Natural killer cell (primary cell): Measurements from ENCODE around the gene SMPD3. TPM values are rescaled to one million over a fixed set of nuclear protein-coding genes. Genes with fewer than 3 reads are reported as not detected.

Source experiments
- ATAC-seq, 3 donors: fragments of 150-1000 bp in 2 of 3; fragments of 200-7000 bp in 1 of 3; cut with Tn5 transposase; 1 replicate in 1 of 3; 2 replicates in 2 of 3; pipeline ENCODE4 v1.10.0; 2021; ENCODE audit warnings: mild to moderate bottlenecking in 2 of 3, moderate library complexity in 2 of 3
- DNase-seq, 2 donors: peaks; one replicate each; pipeline versions ENCODE4 v3.0.0 to v3.0.0-alpha.2; 2013 to 2021; ENCODE audit warnings: mixed read lengths in 1 of 2
- H3K27ac ChIP-seq: one replicate; pipeline ENCODE4 v1.5.1; 2013; ENCODE audit warnings: mild to moderate bottlenecking, low read length
- H3K27me3 ChIP-seq: one replicate; pipeline ENCODE4 v1.6.1; 2013; ENCODE audit warnings: low read length; ENCODE audit not compliant: control insufficient read depth, insufficient read depth
- H3K36me3 ChIP-seq: one replicate; pipeline ENCODE4 v1.6.1; 2013; ENCODE audit warnings: low read length; ENCODE audit not compliant: control insufficient read depth, insufficient read depth
- H3K4me1 ChIP-seq: one replicate; pipeline ENCODE4 v1.6.1; 2013; ENCODE audit warnings: low read length; ENCODE audit not compliant: control insufficient read depth, insufficient read depth
- H3K4me3 ChIP-seq: one replicate; pipeline ENCODE4 v1.5.1; 2013; ENCODE audit warnings: low read length
- H3K9me3 ChIP-seq: one replicate; pipeline ENCODE4 v1.6.1; 2013; ENCODE audit warnings: low read length; ENCODE audit not compliant: control insufficient read depth, insufficient read depth
- H3K27ac Mint-ChIP-seq, 2 donors: one replicate each; pipeline ENCODE4 v1.8.0; 2022; ENCODE audit warnings: mild to moderate bottlenecking in 2 of 2, mixed read lengths in 2 of 2, moderate library complexity in 1 of 2
- H3K27me3 Mint-ChIP-seq, 2 donors: one replicate each; pipeline ENCODE4 v1.8.0; 2022; ENCODE audit warnings: low read depth in 2 of 2, mixed read lengths in 2 of 2
- H3K36me3 Mint-ChIP-seq: one replicate; pipeline ENCODE4 v1.8.0; 2022; ENCODE audit warnings: mixed read lengths
- H3K4me1 Mint-ChIP-seq, 2 donors: one replicate each; pipeline ENCODE4 v1.8.0; 2022; ENCODE audit warnings: mixed read lengths in 2 of 2
- H3K4me3 Mint-ChIP-seq: one replicate; pipeline ENCODE4 v1.8.0; 2022; ENCODE audit warnings: mild to moderate bottlenecking, moderate library complexity, mixed read lengths
- H3K9me3 Mint-ChIP-seq, 2 donors: one replicate each; pipeline ENCODE4 v1.8.0; 2022; ENCODE audit warnings: mixed read lengths in 2 of 2
- WGBS: methylation state at CpG from one replicate; pipeline ENCODE4 v1.1.7; 2013; ENCODE audit warnings: missing lambda C conversion rate; ENCODE audit not compliant: insufficient coverage; 5-methylcytosine and 5-hydroxymethylcytosine counted together
- intact Hi-C: fragments of 100-400 bp; cut with micrococcal nuclease; formaldehyde crosslinking; loops from one replicate; pipeline ENCODE4 v1.14.2; 2022
- total RNA-seq, 4 donors: library from RNA; stranded (reverse); fragments of 120-200 nt in 1 of 4; gene quantifications; one replicate each; pipeline versions ENCODE4 v1.2.3 to v1.2.4, GENCODE V29; 2013 to 2022
- TF ChIP-seq, protein P1 (sequence below): fragments of 200-600 bp; IDR thresholded peaks from one replicate; pipeline ENCODE4 v1.8.0; 2022; ENCODE audit warnings: antibody characterized with exemption

The SMPD3 gene
- total RNA-seq, 3 donors from 2014 or later (not counting 1 experiment from before 2014, with no cell fraction given) = 2.4 to 13.3 (median 3.2) TPM

DNA sequence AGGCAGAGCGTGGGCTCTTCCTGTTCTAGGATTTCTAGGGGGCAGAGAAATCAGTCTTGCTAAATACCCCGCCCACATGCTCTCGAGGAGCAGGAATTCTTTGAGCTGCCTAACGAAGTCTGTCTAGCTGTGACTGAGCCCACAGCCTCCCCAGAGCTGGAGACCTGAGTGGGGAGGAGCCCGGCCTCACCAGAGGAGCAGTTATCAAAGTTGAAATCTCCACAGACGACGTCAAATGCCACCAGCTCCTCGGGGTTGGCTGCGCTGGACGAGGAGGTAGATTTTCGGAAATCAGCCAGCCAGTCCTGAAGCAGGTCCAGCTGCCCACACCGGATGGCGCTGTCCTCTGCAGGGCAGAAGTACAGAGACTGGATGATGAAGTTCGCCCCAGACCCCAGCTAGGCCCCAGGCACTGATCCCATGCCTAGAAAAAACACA is 83.7 kb downstream of the SMPD3 start:
- DNase-seq = no peak
- Mint-ChIP-seq H3K4me1 (peaks cover 15 to 34% of the 10 kb centered on the region in 2 donors), H3K36me3 (no peaks in the 10 kb centered on the region), H3K4me3 (no peak overlapping the region), H3K9me3 (no peaks in the 10 kb centered on the region), H3K27ac (no peak overlapping the region), H3K27me3 (peaks cover 0 to 7% of the 10 kb centered on the region in 2 donors)
- H3K4me1 ChIP-seq = peaks cover 42% of the 10 kb centered on the region
- peaks cover 3% of the 10 kb centered on the region for H3K27me3 ChIP-seq
- WGBS = 82% methylated on average over 14 of the region's 14 CpGs
- H3K36me3 ChIP-seq = peaks cover 5% of the 10 kb centered on the region
- no peak overlapping the region for H3K27ac ChIP-seq
- TF ChIP-seq, protein P1, sequence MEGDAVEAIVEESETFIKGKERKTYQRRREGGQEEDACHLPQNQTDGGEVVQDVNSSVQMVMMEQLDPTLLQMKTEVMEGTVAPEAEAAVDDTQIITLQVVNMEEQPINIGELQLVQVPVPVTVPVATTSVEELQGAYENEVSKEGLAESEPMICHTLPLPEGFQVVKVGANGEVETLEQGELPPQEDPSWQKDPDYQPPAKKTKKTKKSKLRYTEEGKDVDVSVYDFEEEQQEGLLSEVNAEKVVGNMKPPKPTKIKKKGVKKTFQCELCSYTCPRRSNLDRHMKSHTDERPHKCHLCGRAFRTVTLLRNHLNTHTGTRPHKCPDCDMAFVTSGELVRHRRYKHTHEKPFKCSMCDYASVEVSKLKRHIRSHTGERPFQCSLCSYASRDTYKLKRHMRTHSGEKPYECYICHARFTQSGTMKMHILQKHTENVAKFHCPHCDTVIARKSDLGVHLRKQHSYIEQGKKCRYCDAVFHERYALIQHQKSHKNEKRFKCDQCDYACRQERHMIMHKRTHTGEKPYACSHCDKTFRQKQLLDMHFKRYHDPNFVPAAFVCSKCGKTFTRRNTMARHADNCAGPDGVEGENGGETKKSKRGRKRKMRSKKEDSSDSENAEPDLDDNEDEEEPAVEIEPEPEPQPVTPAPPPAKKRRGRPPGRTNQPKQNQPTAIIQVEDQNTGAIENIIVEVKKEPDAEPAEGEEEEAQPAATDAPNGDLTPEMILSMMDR = no peak
- intact Hi-C loops = no loop called here
- H3K9me3 ChIP-seq = no peaks in the 10 kb centered on the region
- no peak overlapping the region for H3K4me3 ChIP-seq
- ATAC-seq = no peak

DNA sequence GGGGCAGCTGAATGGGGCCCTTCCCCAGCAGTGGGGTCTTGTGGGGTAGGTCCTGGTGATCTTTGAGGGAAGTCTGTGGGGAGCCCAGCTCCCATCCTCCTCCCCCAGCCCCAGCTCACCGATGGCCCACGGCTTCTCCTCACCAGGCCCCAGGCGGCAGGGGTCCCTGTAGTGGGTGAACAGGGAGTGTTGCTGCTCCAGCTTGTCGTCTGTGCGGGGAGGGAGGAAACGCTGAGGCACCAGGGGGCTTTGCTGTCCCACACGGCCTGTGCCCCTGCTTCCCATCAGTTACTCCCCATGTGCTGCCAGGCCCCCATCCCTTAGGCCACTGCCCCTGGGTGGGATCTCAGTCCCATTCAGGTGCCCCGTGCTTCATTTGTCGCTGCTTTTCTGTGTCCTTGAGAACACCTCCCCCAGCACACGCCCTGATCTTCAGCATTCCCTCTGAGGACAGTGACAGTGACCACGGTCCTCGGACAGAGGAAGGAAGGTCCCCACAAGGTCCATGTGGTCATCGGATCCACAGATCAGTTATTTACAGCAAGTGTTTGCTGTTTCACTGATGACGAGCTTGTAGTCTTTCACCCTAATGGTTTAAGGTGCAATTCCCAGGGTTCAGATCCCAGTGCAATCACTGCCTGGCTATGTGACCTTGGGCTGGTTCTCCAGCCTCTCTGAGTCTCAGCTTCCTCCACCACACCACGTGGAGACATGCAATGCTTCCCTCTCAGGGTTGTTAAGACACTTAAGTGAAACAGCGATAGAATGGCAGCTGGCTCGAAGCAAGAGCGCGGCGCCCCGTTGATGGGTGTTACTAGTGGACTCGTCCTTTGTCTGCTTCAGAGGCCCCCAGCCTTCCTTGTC is 84.4 kb downstream of the SMPD3 start:
- H3K36me3 Mint-ChIP-seq = no peaks in the 10 kb centered on the region
- Histone ChIP-seq H3K27ac (no peak overlapping the region), H3K4me3 (no peak overlapping the region), H3K27me3 (peaks cover 3% of the 10 kb centered on the region), H3K9me3 (no peaks in the 10 kb centered on the region), H3K36me3 (peaks cover 9% of the 10 kb centered on the region), H3K4me1 (peaks cover 37% of the 10 kb centered on the region)
- no peaks in the 10 kb centered on the region for H3K9me3 Mint-ChIP-seq
- no peak overlapping the region for H3K27ac Mint-ChIP-seq
- peaks cover 0 to 7% of the 10 kb centered on the region in 2 donors for H3K27me3 Mint-ChIP-seq
- TF ChIP-seq, protein P1 = no peak
- no peak for ATAC-seq
- 88% methylated on average over 21 of the region's 22 CpGs for WGBS
- H3K4me1 Mint-ChIP-seq = peaks cover 11 to 27% of the 10 kb centered on the region in 2 donors
- H3K4me3 Mint-ChIP-seq = no peak overlapping the region
- DNase-seq = no peak
- intact Hi-C loops = no loop called here

DNA sequence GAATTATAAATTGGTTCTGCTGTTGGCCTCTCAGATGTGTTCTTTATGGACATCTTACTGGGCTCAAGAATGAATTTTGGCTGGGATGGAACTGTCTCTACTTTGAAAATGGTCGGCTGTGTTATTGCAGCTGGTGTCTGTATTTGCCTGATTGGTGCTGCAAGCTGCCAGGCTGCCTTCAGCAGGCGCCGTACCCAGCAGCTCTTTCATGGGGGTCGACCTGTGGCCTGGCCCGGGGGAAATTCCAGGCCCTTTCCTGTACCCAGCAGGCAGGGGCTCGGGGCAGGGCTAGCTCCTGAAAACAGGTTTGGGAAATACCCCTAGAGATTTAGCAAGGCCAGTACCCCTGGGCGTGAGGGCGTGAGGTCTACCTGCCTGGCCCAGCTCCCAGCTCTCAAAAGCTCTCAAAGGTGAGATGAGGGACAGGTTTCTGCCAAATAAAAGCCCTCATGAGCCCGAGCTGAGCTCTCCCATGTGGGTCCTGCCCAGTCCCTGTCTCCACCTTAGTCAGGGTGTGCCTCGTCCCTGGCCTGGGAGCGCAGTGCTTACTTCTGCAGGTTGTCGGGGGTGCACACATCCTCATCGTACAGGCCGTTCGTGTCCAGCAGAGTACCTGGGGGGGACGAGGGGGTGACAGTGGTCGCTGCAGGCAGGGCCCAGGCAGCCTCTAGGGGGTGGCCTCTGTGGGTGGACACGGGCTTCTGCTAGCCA is 85.2 kb downstream of the SMPD3 start:
- TF ChIP-seq, protein P1 = no peak
- H3K36me3 Mint-ChIP-seq = no peaks in the 10 kb centered on the region
- H3K4me3 Mint-ChIP-seq = no peak overlapping the region
- Histone ChIP-seq H3K4me1 (peaks cover 36% of the 10 kb centered on the region), H3K36me3 (peaks cover 12% of the 10 kb centered on the region), H3K9me3 (no peaks in the 10 kb centered on the region), H3K4me3 (no peak overlapping the region), H3K27me3 (peaks cover 3% of the 10 kb centered on the region), H3K27ac (no peak overlapping the region)
- no peak overlapping the region for H3K27ac Mint-ChIP-seq
- WGBS = 92% methylated on average over 18 of the region's 18 CpGs
- H3K4me1 Mint-ChIP-seq = peaks cover 9 to 24% of the 10 kb centered on the region in 2 donors
- ATAC-seq (no peak), DNase-seq (no peak)
- peaks cover 0 to 4% of the 10 kb centered on the region in 2 donors for H3K27me3 Mint-ChIP-seq
- intact Hi-C loops = no loop called here
- no peaks in the 10 kb centered on the region for H3K9me3 Mint-ChIP-seq
